ENCODE measurements around the gene PPM1N.

PPM1N gene

DNA sequence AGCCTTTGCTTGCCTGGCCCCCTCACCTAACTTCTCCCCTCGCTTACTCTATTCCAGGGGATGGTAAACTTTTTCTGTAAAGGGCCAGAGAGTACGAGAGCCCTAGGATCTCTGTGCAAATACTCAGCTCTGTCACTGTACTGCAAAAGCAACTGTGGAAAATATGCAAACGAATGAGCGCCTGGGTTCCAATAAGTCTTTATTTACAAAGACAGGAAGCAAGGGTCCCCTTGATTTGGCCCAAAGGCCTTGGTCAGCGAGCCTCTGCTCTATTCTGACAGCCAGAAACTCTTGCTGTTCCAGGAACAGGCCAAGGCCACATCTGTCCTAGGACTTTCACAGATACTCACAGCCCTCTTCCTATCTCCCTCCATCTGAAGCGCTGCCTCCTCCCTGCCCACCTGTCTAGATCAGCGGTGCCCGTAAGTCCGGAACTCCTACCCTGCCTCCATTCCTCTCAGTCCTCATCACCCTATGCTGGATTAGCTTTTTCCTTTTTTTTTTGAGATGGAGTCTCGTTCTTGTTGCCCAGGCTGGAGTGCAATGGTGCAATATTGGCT lies 49.0 kb downstream of the PPM1N start:
- DNase-seq, result no peak

GRCh38 chr19:45547965-45548609 lies 49.8 kb downstream of the PPM1N start:
- DNase-seq, result no peak
